ENCODE results near the gene SEMA5B.

SEMA5B gene

GRCh38 chr3:123027292-123028232, at the start of gene SEMA5B:
Gene SEMA5B, minus strand, starts transcription at chr3:123027763. Its CDS starts 66,500 bp downstream, at chr3:122961263.
- DNase-seq: no peak

- no peak for DNase-seq
Observed at GRCh38 chr3:123076496-123077418, 49.2 kb upstream of the SEMA5B start.

GRCh38 chr3:123076112-123076495, 48.5 kb upstream of the SEMA5B start:
- DNase-seq: no peak

GRCh38 chr3:123075359-123075758, 47.8 kb upstream of the SEMA5B start:
- DNase-seq: no peak

GRCh38 chr3:123072564-123072963, 45.0 kb upstream of the SEMA5B start:
- DNase-seq: no peak

GRCh38 chr3:123072152-123072551, 44.6 kb upstream of the SEMA5B start:
- DNase-seq: no peak

- no peak for DNase-seq
Observed at GRCh38 chr3:123071581-123071980, 44.0 kb upstream of the SEMA5B start.

- no peak for DNase-seq
Observed at GRCh38 chr3:123071146-123071545, 43.6 kb upstream of the SEMA5B start.

- no peak for DNase-seq
Observed at GRCh38 chr3:123070510-123070909, 42.9 kb upstream of the SEMA5B start.

GRCh38 chr3:123068601-123069381, 41.2 kb upstream of the SEMA5B start:
- DNase-seq: no peak

GRCh38 chr3:123067689-123068600, 40.4 kb upstream of the SEMA5B start:
- DNase-seq: no peak

- DNase-seq: peak; percentile 80
Observed at GRCh38 chr3:123066896-123067688, 39.5 kb upstream of the SEMA5B start, which contains the start of gene PDIA5. Gene PDIA5, plus strand, starts transcription at chr3:123067025. Its CDS starts 140 bp downstream, at chr3:123067165.

GRCh38 chr3:123066599-123066895, 39.0 kb upstream of the SEMA5B start:
- DNase-seq: no peak

- no peak for DNase-seq
Observed at GRCh38 chr3:123064914-123065313, 37.4 kb upstream of the SEMA5B start.

GRCh38 chr3:123064506-123064905, 36.9 kb upstream of the SEMA5B start:
- DNase-seq: no peak

GRCh38 chr3:123063034-123063433, 35.5 kb upstream of the SEMA5B start:
- DNase-seq: no peak

GRCh38 chr3:123061856-123062255, 34.3 kb upstream of the SEMA5B start:
- DNase-seq: no peak

- no peak for DNase-seq
Observed at GRCh38 chr3:123060054-123060453, 32.5 kb upstream of the SEMA5B start.

GRCh38 chr3:123058505-123058904, 30.9 kb upstream of the SEMA5B start:
- no peak for DNase-seq

- DNase-seq: no peak
Observed at GRCh38 chr3:123055352-123055751, 27.8 kb upstream of the SEMA5B start.

- no peak for DNase-seq
Observed at GRCh38 chr3:123054931-123055330, 27.4 kb upstream of the SEMA5B start.

Data from GDM1 (cell line).